ENCODE measurements around the gene GRXCR1. TPM values are rescaled to one million over a fixed set of nuclear protein-coding genes. Genes with fewer than 3 reads are reported as not detected.

The GRXCR1 gene
- total RNA-seq, 1 donor from 2014 or later = not detected

- Mint-ChIP-seq H3K4me1 (ENCODE audit: low read depth, unreplicated experiment) (no peaks in the 10 kb centered on the region), H3K27ac (ENCODE audit: unreplicated experiment) (no peak overlapping the region), H3K36me3 (ENCODE audit: unreplicated experiment) (no peaks in the 10 kb centered on the region), H3K9me3 (ENCODE audit: unreplicated experiment) (no peaks in the 10 kb centered on the region), H3K27me3 (ENCODE audit: unreplicated experiment) (no peaks in the 10 kb centered on the region), H3K4me3 (ENCODE audit: unreplicated experiment) (no peak overlapping the region)
- no peak for TF ChIP-seq CTCF (IDR thresholded peaks at IDR 0.05; ENCODE audit: partially characterized antibody, unreplicated experiment)
- no peak for DNase-seq
These were observed 30.9 kb downstream of the GRXCR1 start for GRCh38 chr4:42923431-42923830.

- Mint-ChIP-seq H3K36me3 (ENCODE audit: unreplicated experiment) (no peaks in the 10 kb centered on the region), H3K4me1 (ENCODE audit: low read depth, unreplicated experiment) (no peaks in the 10 kb centered on the region), H3K27me3 (ENCODE audit: unreplicated experiment) (no peaks in the 10 kb centered on the region), H3K4me3 (ENCODE audit: unreplicated experiment) (no peak overlapping the region), H3K27ac (ENCODE audit: unreplicated experiment) (no peak overlapping the region), H3K9me3 (ENCODE audit: unreplicated experiment) (no peaks in the 10 kb centered on the region)
- TF ChIP-seq CTCF (IDR thresholded peaks at IDR 0.05; ENCODE audit: partially characterized antibody, unreplicated experiment) = no peak
- DNase-seq = no peak
These were observed 33.4 kb downstream of the GRXCR1 start for GRCh38 chr4:42925921-42926320.

- peaks cover 8% of the 10 kb centered on the region for H3K36me3 Mint-ChIP-seq (ENCODE audit: unreplicated experiment)
- H3K27me3 Mint-ChIP-seq (ENCODE audit: unreplicated experiment) = no peaks in the 10 kb centered on the region
- H3K4me1 Mint-ChIP-seq (ENCODE audit: low read depth, unreplicated experiment) = no peaks in the 10 kb centered on the region
- no peaks in the 10 kb centered on the region for H3K9me3 Mint-ChIP-seq (ENCODE audit: unreplicated experiment)
- DNase-seq = no peak
- TF ChIP-seq CTCF (IDR thresholded peaks at IDR 0.05; ENCODE audit: partially characterized antibody, unreplicated experiment) = no peak
- H3K27ac Mint-ChIP-seq (ENCODE audit: unreplicated experiment) = no peak overlapping the region
- H3K4me3 Mint-ChIP-seq (ENCODE audit: unreplicated experiment) = no peak overlapping the region
These were observed 35.4 kb downstream of the GRXCR1 start for GRCh38 chr4:42927946-42928345.

GRCh38 chr4:42928582-42928981, 36.1 kb downstream of the GRXCR1 start:
- H3K9me3 Mint-ChIP-seq (ENCODE audit: unreplicated experiment) = no peaks in the 10 kb centered on the region
- no peak overlapping the region for H3K4me3 Mint-ChIP-seq (ENCODE audit: unreplicated experiment)
- no peaks in the 10 kb centered on the region for H3K27me3 Mint-ChIP-seq (ENCODE audit: unreplicated experiment)
- peaks cover 8% of the 10 kb centered on the region for H3K36me3 Mint-ChIP-seq (ENCODE audit: unreplicated experiment)
- no peak for DNase-seq
- H3K27ac Mint-ChIP-seq (ENCODE audit: unreplicated experiment) = no peak overlapping the region
- no peaks in the 10 kb centered on the region for H3K4me1 Mint-ChIP-seq (ENCODE audit: low read depth, unreplicated experiment)
- TF ChIP-seq CTCF (IDR thresholded peaks at IDR 0.05; ENCODE audit: partially characterized antibody, unreplicated experiment) = no peak

- no peaks in the 10 kb centered on the region for H3K27me3 Mint-ChIP-seq (ENCODE audit: unreplicated experiment)
- no peak overlapping the region for H3K4me3 Mint-ChIP-seq (ENCODE audit: unreplicated experiment)
- no peaks in the 10 kb centered on the region for H3K36me3 Mint-ChIP-seq (ENCODE audit: unreplicated experiment)
- no peak for DNase-seq
- no peak overlapping the region for H3K27ac Mint-ChIP-seq (ENCODE audit: unreplicated experiment)
- no peak for TF ChIP-seq CTCF (IDR thresholded peaks at IDR 0.05; ENCODE audit: partially characterized antibody, unreplicated experiment)
- H3K4me1 Mint-ChIP-seq (ENCODE audit: low read depth, unreplicated experiment) = peaks cover 3% of the 10 kb centered on the region
- H3K9me3 Mint-ChIP-seq (ENCODE audit: unreplicated experiment) = no peaks in the 10 kb centered on the region
These were observed 49.7 kb downstream of the GRXCR1 start for GRCh38 chr4:42942216-42942615.

Measured in glutamatergic neuron (in vitro differentiated cells).